ENCODE results near the gene DLEC1.
"Not testable (repeated sequence)": the region's sequence is repeated elsewhere in the genome, so short reads cannot be mapped to it uniquely, and the experiment has no call there.

The DLEC1 gene

DNA sequence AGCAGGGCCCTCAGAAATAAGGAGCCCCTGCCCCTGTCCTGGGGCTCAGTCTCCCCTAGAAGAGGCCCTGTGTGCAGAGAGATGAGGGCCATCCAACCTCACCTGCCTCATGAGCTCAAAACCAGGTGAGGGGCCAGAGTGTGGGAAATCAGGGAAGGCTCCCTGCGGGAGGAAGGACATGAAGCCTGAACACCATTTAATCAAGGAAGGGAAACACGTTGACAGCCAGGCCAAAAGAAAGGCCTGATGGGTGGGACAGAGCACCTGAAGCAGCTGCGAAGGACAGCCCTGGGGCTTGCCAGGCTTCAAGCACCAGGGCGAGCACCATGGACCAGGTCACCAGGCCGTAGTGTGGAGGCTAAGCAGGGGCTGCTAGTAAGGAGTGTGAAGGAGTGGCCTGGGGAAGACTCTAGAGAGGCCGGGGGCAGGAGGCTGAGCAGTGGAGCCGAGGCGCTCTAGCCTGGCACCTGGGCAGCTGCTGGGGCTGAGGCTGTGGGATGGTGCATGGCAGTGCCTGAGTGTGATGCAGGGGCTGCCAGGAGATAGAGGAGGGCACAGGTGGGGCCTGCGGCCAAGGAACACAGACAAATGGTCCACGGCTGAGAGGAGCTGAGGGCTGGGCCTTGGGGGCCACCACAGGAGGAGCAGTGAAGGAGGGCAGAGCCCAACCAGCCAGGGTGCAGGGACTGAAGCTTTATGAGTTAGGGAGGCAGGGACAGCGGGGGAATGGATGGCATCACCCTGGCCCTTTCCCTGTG is 81.9 kb downstream of the DLEC1 start:
- no peak for DNase-seq

DNA sequence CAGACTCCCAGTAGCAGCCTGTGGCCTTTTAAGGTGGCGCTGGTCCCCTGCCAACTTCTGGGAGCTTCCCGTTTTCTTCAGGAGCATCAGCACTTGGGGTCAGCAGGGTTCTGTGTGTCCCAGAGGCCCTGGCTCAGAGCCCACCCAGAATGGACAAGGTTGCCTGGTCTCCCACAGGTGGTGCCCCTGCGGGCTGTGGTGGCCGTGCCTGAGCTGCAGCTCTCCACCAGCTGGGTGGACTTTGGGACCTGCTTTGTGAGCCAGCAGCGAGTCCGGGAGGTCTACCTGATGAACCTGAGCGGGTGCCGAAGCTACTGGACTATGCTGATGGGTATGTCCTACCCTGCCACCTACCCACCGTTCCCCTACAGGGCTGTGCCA is 82.4 kb downstream of the DLEC1 start:
- DNase-seq: no peak

DNA sequence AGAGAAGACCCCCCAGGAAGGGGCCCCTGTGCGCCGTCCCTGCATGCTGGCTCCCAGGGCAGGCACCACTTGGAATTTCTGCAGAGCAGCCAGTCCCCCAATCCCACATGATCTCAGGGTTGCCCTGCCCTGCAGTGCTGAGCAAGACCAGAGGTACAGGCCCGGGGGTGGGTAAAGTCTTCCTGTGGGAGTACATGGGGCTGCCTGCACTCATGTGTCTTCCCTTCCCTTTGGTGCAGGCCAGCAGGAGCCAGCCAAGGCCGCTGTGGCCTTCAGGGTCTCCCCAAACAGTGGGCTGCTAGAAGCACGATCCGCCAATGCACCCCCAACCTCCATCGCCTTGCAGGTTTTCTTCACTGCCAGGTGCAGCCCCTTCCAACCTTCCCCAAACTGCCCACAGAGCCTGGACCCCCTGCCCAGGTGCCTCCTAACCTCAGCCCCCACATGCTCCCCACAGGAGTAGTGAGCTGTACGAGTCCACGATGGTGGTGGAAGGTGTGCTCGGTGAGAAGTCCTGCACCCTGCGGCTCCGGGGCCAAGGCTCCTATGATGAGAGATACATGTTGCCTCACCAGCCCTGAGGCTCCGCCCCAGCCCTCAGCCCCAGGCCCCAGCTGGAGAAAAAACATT is 82.9 kb downstream of the DLEC1 start:
- DNase-seq: no peak

DNA sequence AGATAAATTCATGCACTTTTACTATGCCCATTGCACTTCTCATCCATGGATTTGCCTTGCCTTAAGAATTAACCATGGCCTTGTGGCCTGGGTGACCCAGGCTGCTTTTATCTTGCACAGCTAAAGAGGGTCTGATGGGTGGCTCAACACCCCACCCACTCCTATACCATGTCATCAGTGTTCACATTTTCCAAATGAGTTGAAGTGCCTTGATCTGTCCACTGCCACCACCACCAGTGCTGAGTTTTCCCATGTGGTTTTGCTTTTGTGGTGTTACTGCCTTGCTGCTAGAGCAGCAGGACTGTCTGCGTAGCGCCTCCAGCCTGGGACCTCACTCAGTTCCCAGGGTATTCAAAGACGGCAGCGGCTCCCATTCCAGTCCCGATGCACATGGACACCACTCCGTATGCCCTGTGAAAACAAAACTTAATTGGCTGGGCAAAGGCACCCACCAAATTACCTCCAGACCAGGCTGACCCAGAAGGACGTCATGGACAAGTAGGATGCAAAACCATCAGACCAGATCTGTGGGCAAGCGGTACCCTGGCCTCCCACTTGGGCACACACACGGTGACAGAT is 83.8 kb downstream of the DLEC1 start:
- DNase-seq: no peak

DNA sequence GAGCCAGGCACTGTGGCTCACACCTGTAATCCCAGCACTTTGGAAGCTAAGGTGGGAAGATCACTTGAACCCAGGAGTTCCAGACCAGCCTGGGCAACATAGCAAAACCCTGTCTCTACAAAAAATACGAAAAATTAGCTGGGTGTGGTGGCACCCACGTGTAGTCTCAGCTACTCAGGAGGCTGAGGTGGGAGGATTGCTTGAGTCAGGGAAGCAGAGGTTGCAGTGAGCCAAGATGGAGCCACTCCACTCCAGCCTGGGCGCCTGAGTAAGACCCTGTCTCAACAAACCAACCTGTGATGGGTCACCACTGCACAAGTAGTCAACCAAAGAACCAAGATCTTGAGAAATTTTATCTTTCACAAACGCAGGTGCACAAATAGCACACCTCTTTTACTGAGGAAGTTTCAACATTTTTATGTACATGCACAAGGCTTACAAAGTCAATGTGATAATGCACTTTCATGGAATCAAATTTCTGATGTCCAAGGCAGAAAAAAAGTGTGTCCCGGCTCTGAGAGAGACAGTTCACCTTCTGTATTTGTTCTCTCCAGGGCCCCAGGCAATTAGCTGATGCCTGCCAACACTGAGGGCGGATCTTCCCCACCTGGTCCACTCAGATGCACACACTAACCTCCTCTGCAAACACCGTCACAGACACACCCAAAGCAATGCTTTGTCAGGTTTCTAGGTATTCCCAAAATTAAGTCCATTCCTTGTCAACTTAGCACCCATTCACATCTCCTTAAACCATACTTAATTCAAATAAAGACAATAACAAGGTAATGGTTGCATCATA is 85.5 kb downstream of the DLEC1 start:
- no peak for DNase-seq

DNA sequence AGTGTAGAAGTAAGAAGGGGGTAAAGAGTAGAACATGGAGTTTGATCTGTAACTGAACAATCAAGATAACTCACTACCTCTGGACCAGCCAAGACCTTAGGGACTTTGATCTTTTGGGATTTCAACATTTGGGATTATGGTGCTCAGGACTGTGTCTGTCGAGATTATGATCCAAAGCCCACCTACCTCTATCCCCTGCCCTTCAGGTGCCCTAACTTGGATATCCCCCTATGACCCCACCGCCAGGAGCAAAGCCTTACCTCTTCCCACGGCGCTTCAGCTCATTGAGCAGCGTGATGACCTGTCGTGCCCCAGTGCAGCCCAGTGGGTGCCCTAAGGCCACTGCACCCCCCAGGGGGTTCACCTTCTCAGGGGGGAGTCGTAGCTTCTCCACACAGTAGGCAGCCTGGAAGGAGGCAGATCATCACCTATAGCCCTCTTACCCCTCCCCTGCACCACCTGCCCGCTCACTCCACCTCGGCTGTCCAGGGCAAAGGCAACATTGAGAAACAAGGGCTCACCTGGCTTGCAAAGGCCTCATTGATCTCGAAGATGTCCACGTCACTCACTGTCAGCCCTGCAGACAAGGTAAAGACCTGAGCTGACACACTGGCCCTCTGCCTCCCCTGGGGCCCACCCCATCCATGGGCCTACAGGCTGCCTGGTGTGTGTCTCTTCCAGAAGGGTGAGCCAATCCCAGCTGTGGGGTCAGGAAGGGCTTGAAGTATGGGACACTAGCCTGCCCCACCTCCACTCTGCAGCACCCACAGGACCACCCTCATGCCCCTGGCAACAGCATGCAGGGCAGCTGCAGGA is 86.5 kb downstream of the DLEC1 start:
- no peak for DNase-seq

DNA sequence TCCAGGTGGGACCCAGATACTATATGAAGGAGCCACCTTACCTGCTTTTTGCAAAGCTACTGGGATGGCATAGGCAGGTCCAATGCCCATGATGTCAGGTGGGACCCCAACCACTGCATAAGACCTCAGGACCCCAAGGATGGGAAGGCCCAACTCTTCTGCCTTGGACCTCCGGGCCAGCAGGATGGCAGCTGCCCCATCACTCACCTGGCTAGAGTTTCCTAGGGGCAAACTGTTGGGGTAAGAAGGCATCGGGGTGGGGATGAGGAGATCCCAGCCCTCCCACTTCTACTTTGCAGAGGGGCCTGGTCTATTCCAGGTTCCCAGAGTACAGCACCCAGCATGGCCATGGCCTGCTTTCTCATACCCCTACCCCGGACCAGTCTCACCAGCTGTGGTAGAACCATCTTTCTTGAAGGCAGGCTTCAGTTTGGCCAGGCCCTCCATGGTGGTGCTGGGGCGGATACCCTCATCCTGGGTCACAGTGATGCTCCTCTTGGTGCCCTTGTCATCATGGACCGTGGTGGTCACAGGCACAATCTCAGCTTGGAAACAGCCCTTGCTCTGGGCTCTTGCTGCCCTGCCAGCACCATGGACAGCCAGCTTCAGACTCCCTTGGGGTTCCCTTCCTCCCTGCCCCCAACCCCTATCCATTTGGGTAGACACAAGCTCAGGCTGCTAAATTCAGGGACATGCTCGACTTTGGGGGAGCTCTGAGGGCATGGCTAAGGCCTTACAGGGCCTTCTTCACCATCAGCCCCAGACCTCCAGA is 87.3 kb downstream of the DLEC1 start:
- DNase-seq: no peak

DNA sequence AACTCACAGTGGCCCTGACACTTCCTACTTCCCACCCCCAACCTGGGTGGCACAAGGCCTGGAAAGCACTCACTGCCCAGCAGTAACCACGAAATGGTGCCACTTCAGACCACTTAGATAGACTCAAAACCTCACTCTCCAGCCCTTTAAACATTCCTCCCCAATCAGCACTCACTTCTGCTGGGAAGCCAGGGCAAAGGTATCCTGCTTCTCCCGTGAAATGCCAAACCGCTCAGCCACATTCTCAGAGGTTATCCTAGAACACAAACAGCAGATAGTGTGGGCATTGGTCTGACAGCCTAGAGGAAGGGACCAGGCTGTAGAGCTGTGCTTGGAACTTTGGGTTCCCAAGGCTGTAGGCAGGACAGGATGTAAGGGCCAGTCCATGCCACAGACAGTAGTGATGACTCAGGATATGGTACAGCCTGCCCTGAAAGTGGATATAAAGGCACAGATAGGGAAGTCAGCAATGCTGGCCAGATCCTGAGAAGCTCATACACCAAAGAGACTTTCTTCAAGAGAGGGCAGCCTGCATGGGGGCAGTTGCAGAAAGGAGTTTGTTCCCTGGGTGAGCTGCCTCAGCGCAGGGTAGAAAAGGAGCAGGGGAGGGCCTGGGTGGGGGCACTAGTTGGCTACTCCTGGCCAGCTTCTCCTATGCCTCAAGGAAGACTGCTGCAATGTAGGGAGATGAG is 88.7 kb downstream of the DLEC1 start:
- no peak for DNase-seq

DNA sequence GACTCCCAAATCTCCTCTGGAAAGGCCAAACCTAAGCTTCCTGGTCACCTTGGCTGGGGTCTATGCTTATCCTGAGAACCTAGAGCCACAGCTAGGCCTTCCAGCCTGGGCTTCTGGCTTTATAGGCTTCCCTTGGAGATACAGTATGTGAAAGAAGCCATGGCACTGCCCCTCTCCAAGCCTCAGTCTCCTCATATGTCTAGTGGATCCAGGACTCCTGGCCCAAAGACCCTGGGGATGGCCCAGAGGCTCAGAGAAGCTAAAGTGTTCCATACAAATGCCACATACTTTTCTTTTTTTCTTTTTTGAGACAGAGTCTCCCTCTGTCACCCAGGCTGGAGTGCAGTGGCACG is 89.3 kb downstream of the DLEC1 start:
- DNase-seq: no peak

DNA sequence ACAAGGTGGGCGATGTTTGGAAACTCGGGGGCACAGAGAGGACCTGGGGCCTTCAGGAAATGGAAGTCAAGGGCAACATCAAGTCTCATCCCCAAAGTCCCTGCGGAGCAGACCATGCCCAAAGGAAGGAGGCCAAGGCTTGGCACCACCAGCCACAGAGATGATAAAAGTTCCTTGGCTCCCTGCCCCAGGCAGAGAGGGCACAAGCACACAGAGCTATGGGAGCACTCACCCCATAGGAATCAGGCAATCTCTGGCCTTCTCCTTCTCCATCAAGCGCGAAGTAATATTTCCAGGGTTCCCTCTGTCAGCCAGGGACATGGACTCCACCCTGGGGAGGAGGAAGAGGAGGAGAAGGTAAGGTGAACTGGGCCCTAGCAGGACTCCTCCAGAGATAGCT is 90.0 kb downstream of the DLEC1 start:
- no peak for DNase-seq

DNA sequence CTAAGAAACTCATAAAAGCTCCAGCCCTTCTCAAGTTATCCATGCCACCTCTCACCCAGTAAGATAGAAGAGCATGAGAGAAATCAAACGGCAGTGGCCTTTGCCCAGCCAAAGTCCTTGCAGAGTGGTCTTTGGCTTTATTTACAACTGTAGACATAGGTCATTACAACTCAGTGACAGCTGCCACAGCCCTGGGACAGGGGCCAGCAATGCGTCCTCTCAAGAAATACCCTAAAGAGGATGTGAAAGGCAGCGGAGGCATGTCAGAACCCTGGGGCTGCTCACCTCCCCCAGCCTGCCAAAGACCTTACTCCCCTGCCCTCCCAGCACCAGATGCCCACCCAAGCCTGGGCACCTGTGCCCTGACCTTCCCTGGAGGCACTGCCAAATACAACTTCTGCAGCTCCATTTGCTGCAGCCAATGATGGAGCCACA is 91.6 kb downstream of the DLEC1 start:
- no peak for DNase-seq

DNA sequence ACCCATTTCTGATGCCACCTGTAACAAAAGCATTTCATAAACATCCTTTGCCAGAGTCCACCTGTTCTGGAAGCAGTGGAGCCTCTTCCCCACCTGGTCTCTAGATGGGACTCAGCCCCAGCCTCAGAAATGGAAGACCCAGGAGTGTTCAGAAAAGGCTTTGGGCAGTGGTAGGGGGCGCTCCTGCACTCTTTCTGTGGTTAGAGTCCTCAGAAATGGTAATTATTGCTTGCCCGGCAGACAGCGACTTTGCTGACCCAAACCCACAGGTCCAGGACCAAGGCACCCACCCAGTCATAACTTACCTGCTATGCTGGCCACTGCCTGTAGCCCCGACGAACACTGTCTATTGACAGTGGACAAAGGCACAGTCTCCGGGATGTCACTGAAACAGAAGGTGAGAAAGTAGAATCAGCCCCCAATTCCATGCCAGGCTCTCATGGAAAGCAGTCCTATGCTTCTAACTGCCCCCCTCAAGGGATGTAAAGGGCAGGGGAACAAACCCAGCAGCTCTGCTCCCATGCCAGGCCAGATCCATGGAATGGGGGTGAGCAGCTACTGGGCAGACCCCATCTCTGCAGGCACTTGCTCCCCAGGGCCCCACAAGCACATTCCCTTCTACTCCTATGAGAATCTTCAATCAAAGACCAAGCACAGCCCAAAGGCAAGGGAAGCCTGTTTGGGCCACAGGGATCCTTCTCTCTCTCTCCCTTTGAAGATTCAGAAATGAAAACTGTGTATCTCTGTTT is 92.8 kb downstream of the DLEC1 start:
- DNase-seq: peak in 2 of 56 donors; percentile 9 to 21

DNA sequence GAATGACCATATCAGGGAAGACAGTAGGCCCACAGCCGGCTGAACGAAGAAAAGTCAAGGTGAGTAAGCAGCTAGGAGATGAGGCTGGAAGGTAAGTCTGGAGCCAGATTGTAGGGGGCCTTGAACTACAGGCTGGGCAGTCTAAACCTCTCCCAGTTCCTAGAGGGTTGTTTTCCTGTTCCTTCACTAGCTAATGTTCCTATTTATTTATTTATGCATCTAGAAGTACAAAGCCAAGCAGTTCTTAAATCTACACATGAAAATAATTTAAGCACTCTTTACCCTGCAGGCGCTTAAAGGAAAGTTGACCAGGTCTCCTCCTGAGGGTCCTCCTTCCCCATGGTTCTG is 94.2 kb downstream of the DLEC1 start:
- DNase-seq: no peak

DNA sequence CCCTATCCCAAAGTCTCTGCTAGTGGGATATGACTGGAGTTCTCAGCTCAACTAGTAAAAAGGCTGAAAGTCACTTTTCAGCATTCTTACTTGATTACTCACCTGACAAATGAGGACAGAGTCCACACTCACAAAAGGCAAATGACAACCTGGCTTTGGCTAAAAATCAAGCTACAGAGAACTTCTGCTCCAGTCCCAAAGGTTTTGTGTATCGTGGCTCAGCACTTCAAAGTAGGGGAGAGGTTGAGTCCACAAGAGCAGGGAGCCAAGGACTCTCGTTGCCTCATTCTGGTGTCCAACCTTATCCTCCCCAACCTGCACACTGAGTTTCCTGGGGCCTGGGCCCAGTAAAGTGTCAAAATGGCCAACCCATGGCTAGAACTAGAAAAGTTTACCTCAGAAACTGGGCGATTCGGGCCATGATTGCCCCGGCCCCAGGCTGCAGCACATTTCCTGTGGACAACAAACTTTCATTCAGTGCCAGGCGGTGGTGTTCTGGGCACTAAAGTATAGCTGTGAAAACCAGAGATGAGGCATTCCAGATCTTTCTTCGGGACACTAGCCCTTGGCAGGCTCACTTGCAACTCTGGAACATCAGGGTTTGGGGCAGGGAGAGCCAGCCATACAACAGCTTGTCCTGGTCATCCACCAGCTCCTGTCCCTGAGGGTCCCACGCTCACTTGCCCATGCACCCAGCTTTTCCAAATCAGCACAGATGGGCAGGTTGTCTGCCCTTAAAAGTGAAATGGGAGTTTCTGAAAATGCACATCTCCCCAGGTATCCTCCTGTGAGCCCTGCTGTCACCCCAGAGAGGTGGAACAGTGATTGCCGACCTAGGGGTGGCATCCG is 94.8 kb downstream of the DLEC1 start:
- DNase-seq: no peak

DNA sequence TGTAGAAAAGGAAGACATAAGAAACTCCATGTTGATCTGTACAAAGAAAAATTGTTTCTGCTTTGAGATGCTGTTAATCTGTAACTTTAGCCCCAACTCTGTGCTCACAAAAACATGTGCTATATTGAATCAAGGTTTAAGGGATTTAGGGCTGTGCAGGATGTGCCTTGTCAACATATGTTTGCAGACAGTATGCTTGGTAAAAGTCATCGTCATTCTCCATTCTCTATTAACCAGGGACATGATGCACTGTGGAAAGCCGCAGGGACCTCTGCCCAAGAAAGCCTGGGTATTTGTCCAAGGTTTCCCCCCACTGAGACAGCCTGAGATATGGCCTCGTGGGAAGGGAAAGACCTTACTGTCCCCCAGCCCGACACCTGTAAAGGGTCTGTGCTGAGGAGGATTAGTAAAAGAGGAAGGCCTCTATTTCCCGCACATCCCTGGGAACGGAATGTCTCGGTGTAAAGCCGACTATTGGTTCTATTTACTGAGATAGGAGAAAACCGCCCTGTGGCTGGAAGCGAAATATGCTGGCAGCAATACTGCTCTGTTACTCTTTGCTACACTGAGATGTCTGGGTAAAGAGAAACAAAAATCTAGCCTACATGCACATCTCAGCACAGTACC is 95.6 kb downstream of the DLEC1 start:
- not testable (repeated sequence) for DNase-seq

DNA sequence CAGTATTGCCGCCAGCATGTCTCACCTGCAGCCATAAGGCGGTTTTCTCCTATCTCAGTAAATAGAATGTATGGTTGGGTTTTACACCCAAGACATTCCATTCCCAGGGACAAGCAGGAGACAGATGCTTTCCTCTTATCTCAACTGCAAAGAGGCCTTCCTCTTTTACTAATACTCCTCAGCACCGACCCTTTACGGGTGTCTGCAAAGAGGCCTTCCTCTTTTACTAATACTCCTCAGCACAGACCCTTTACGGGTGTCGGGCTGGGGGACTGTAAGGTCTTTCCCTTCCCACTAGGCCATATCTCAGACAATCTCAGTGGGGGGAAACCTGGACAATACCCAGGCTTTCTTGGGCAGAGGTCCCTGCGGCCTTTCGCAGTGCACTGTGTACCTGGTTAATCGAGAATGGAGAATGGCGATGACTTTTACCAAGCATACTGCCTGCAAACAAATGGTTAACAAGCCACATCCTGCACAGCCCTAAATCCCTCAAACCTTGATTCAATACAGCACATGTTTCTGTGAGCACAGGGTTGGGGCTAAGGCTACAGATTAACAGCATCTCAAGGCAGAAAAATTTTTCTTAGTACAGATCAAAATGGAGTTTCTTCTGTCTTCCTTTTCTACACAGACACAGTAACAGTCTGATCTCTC is 96.7 kb downstream of the DLEC1 start:
- not testable (repeated sequence) for DNase-seq

DNA sequence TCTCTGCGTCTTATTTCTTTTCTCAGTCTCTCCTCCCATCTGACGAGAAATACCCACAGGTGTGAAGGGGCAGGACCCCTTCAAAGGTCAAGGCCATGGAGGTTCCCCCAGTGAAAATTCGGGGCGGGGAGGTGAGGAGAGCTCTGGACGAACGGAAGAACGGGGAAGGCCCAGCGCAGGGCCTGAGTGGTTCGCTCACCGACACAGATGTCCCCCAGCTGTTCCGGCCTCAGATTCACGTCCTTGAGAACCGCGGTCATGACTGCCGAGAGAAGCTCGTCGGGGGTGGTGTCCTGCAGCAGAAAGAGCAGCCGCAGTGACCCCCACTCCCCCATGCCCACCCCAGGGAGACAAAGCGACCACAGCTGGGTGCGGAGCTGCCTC is 97.4 kb downstream of the DLEC1 start:
- DNase-seq: no peak
